RWPE2 (cell line): Measurements from ENCODE around the gene EML1.

Experiments used
- ATAC-seq: fragments of 200-7000 bp; cut with Tn5 transposase; 3 replicates; pipeline ENCODE4 v1.9.1; 2021; ENCODE audit warnings: low read depth
- DNase-seq: peaks from one replicate; pipeline ENCODE4 v3.0.0-alpha.2; 2020; ENCODE audit warnings: low spot score
- H3K27ac ChIP-seq: fragments of 450-650 bp; 2 replicates; pipeline ENCODE4 v1.5.1; 2017; ENCODE audit warnings: mild to moderate bottlenecking; ENCODE audit not compliant: poor library complexity, severe bottlenecking
- H3K27me3 ChIP-seq: fragments of 250-450 bp; sonication (Bioruptor Pico); 2 replicates; pipeline ENCODE4 v1.5.1; 2021; ENCODE audit warnings: mild to moderate bottlenecking, moderate library complexity; ENCODE audit not compliant: insufficient read depth, poor library complexity, severe bottlenecking
- H3K36me3 ChIP-seq: fragments of 250-450 bp; sonication (Bioruptor Pico); 2 replicates; pipeline ENCODE4 v1.5.1; 2020; ENCODE audit warnings: low read depth, mild to moderate bottlenecking, moderate library complexity
- H3K4me1 ChIP-seq: fragments of 250-450 bp; sonication (Bioruptor Pico); 2 replicates; pipeline ENCODE4 v1.5.1; 2021; ENCODE audit warnings: mild to moderate bottlenecking, moderate library complexity; ENCODE audit not compliant: insufficient read depth, poor library complexity, severe bottlenecking
- H3K4me3 ChIP-seq: fragments of 250-450 bp; sonication (Bioruptor Pico); 2 replicates; pipeline ENCODE4 v1.5.1; 2021; ENCODE audit warnings: mild to moderate bottlenecking, moderate library complexity; ENCODE audit not compliant: severe bottlenecking
- H3K9me3 ChIP-seq: fragments of 250-450 bp; sonication (Bioruptor Pico); 2 replicates; pipeline ENCODE4 v1.5.1; 2021; ENCODE audit warnings: mild to moderate bottlenecking, moderate library complexity; ENCODE audit not compliant: severe bottlenecking
- TF ChIP-seq, protein P1 (sequence below): fragments of 450-650 bp; IDR thresholded peaks from one replicate; pipeline ENCODE4 v1.5.1; 2017; ENCODE audit warnings: mild to moderate bottlenecking, moderate library complexity; ENCODE audit not compliant: poor library complexity, severe bottlenecking

EML1 gene

DNA sequence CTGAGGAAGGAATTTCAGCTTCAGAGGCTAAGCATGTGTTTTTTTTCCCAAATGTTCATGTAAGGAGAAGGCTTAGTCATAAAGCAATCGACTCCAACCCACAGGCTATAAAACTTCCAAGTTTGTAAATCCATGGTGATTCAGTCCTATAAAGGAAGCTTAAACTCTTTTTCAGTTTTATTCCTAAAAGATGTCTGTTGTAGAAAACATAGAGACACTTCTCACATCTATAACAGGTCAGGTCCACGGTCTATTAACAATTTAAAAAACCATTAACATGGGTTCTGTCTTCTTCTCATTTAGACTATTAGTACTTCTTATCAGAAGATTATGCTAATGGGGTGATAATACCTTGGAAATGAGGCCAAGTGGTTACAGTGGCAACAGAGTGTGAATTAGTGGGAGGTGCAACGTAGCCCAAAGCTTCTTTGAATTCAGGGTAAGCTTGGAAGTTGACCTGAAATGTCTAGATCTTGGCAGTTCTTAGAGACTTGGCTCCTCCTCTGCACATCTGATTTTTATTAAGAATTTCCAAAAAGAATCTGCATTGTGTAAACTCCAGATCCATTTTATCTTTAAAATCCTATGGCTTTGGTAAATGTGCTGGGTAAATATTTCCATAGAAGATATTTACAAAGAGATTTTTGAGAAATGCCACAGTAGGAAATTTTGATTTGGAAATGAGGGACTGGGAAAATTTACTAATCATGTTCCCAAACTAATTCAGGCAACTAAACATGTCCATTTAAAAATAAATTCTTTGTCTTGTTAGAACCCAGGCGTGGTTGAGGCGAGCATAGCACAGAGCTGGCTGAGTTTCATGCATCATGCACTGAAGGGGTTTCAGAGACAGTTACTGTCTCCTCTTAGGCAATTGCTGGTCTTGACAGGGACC is 86.4 kb downstream of the EML1 start:
- no peak for DNase-seq
- Histone ChIP-seq H3K36me3 (no peaks in the 10 kb centered on the region), H3K9me3 (no peaks in the 10 kb centered on the region), H3K4me1 (peaks cover 3% of the 10 kb centered on the region), H3K4me3 (no peak overlapping the region), H3K27ac (no peak overlapping the region), H3K27me3 (peaks cover 4% of the 10 kb centered on the region)
- peak; percentile 66; the same call in 2 of the 3 replicates for ATAC-seq
- TF ChIP-seq, protein P1, sequence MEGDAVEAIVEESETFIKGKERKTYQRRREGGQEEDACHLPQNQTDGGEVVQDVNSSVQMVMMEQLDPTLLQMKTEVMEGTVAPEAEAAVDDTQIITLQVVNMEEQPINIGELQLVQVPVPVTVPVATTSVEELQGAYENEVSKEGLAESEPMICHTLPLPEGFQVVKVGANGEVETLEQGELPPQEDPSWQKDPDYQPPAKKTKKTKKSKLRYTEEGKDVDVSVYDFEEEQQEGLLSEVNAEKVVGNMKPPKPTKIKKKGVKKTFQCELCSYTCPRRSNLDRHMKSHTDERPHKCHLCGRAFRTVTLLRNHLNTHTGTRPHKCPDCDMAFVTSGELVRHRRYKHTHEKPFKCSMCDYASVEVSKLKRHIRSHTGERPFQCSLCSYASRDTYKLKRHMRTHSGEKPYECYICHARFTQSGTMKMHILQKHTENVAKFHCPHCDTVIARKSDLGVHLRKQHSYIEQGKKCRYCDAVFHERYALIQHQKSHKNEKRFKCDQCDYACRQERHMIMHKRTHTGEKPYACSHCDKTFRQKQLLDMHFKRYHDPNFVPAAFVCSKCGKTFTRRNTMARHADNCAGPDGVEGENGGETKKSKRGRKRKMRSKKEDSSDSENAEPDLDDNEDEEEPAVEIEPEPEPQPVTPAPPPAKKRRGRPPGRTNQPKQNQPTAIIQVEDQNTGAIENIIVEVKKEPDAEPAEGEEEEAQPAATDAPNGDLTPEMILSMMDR: no peak

DNA sequence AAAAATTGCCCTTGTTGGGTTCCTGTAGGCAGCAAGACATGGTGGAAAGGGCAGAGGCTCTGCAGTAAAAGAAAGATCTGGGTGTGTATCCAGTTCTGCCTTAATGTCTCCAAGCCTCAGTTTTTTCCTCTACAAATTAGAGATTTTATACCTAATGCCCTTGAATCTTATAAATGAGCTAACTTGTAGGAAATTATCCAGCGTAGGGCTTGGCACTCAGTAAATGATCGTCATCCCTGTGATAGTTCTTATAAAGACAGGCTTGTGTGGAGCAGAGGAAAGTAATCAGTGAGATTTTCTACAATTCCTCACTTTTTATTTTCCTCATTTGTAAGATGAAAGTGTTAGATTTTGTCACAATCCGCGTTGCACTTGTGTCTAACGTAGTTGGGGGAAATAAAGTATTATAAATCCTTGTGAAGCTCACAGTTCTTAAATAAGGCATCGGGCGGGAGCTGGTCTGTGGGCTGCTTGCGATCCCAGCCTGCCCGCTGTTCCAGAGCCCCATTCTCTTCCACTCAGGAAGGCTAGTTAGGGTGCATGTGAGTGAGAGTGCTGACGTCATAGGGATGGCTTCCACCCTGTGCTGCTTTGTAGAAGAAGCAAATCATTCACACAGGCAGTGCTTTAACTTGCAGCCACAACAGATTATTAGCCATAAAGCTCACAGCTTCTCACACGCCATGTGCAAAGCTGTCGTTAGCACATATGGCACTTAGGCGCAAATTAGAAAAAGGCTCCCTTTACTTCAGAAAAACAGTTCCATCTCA is 87.6 kb downstream of the EML1 start:
- TF ChIP-seq, protein P1: no peak
- no peaks in the 10 kb centered on the region for H3K36me3 ChIP-seq
- no peaks in the 10 kb centered on the region for H3K27me3 ChIP-seq
- peaks cover 3% of the 10 kb centered on the region for H3K4me1 ChIP-seq
- H3K27ac ChIP-seq: no peak overlapping the region
- no peak overlapping the region for H3K4me3 ChIP-seq
- no peaks in the 10 kb centered on the region for H3K9me3 ChIP-seq
- no peak for ATAC-seq
- DNase-seq: no peak

DNA sequence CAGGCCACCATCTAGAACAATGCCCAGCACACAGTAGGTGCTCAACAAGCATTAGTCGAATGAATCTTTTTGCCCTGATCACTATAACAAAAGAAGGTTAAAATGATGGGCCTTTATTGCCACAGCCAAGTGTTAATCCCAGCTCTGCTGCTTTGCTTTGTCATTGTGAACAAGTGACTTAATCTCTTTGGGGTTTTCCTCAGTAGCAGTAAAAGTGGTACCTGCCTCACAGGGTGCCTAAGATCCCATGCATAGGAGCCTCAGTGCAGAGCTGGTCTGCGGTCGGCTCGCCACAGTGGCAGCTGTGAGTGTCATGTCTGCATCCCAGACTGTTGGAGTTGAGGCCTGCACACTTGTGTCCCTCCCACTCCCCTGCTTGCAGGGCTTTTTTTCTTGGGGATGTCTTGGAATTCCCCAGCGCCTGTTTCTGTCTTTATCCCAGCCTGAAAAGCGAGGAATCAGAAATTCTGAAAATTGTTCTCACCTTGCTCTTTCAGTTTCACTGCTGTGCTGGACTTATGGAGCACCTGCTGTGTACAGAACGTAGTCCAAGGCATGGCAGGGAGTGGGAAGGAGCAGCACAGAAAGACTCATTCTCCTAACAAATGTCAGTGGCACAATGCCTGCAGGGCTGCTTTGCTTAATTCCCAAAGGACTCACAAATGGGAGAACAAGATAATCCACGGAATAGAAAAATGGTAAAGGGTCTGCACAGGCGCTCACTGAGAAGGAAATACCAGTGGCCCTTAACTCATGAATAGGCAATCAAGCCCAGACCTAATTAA is 90.8 kb downstream of the EML1 start:
- H3K27me3 ChIP-seq: no peaks in the 10 kb centered on the region
- H3K9me3 ChIP-seq: no peaks in the 10 kb centered on the region
- no peak for DNase-seq
- no peak overlapping the region for H3K27ac ChIP-seq
- no peak overlapping the region for H3K4me3 ChIP-seq
- H3K36me3 ChIP-seq: no peaks in the 10 kb centered on the region
- no peak for ATAC-seq
- H3K4me1 ChIP-seq: peaks cover 1% of the 10 kb centered on the region
- TF ChIP-seq, protein P1: no peak

DNA sequence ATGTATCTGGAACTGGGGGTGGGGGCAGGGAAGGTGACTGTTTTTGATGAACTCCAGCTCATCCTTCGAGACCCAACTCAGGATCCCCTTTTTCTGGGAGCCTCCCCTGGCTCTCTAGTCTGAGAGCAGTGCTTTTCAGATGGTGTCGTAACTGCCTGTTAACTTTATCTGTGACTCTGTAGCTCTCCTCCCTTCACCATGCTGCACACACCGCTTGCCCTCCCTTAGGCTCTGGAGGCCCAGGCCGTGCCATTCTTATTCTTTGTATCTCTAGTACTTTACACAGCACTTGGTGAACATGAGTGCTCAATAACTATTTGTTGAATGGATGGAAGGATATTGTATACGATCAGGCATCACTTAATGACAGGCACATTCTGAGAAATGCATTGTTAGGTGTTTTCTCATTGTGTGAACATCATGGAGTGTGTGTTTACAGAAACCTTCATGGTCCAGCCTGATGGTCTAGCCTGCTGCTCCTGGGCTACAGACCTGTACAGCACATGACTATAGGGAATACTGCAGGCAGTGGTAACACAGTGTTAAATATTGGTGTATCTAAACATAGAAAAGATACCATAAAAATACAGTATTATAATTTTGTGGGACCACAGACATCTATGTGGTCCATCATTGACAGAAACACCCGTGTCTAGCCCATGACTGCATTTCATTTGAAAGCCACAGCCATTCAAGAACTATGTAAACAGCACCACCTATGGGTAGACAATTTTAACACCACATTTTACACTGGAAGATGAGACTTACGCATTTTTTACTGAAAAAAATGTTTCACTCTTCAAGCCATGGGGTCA is 91.8 kb downstream of the EML1 start:
- peak; percentile 84 for ATAC-seq
- no peaks in the 10 kb centered on the region for H3K9me3 ChIP-seq
- no peak overlapping the region for H3K27ac ChIP-seq
- H3K4me3 ChIP-seq: no peak overlapping the region
- H3K36me3 ChIP-seq: no peaks in the 10 kb centered on the region
- TF ChIP-seq, protein P1: peak; percentile 95
- no peaks in the 10 kb centered on the region for H3K27me3 ChIP-seq
- no peak for DNase-seq
- no peaks in the 10 kb centered on the region for H3K4me1 ChIP-seq
